Epithelial cell of prostate (primary cell): ENCODE results near the gene C2CD4C.
"Not testable (repeated sequence)": the region's sequence is repeated elsewhere in the genome, so short reads cannot be mapped to it uniquely, and the experiment has no call there.

Source experiments
- DNase-seq: peaks from one replicate; pipeline ENCODE4 v3.0.0-alpha.2; 2011; ENCODE audit warnings: low read depth, low spot score
- H3K27ac ChIP-seq: fragments of 450-650 bp; 2 replicates; pipeline ENCODE4 v1.5.1; 2017; ENCODE audit warnings: mild to moderate bottlenecking

The C2CD4C gene

GRCh38 chr19:418761-419671 lies 10.1 kb upstream of the C2CD4C start:
- no peak for DNase-seq
- no peak overlapping the region for H3K27ac ChIP-seq

- H3K27ac ChIP-seq, result no peak overlapping the region
- DNase-seq, result no peak
These were observed 7.5 kb upstream of the C2CD4C start for GRCh38 chr19:416416-416815.

GRCh38 chr19:415292-415691 lies 6.3 kb upstream of the C2CD4C start:
- no peak for DNase-seq
- no peak overlapping the region for H3K27ac ChIP-seq

- no peak for DNase-seq
These were observed 4.9 kb upstream of the C2CD4C start for GRCh38 chr19:413756-414420.

GRCh38 chr19:412356-413355 lies 3.7 kb upstream of the C2CD4C start:
- no peak overlapping the region for H3K27ac ChIP-seq
- DNase-seq, result no peak

More at GRCh38 chr19:413756-414420, 4.9 kb upstream of the C2CD4C start:
- H3K27ac ChIP-seq, result no peak overlapping the region

GRCh38 chr19:411723-412355 lies 2.9 kb upstream of the C2CD4C start:
- no peak for DNase-seq
- H3K27ac ChIP-seq, result no peak overlapping the region

GRCh38 chr19:411121-411722 lies 2.3 kb upstream of the C2CD4C start:
- DNase-seq, H3K27ac ChIP-seq: not testable (repeated sequence)

- no peak overlapping the region for H3K27ac ChIP-seq
- DNase-seq, result no peak
These were observed 1.4 kb upstream of the C2CD4C start for GRCh38 chr19:410243-410781.

GRCh38 chr19:409516-410242 lies 732 bp upstream of the C2CD4C start:
- no peak for DNase-seq
- H3K27ac ChIP-seq, result no peak overlapping the region

- no peak overlapping the region for H3K27ac ChIP-seq
- DNase-seq, result no peak
These were observed 476 bp downstream of the C2CD4C start for GRCh38 chr19:408441-408901.

GRCh38 chr19:407511-408440 lies 1.2 kb downstream of the C2CD4C start:
- DNase-seq, result no peak
- H3K27ac ChIP-seq, result no peak overlapping the region

GRCh38 chr19:406971-407510 lies 1.9 kb downstream of the C2CD4C start:
- no peak overlapping the region for H3K27ac ChIP-seq
- no peak for DNase-seq

- no peak overlapping the region for H3K27ac ChIP-seq
- no peak for DNase-seq
These were observed 2.7 kb downstream of the C2CD4C start for GRCh38 chr19:406135-406781.

- DNase-seq, result no peak
These were observed 3.6 kb downstream of the C2CD4C start for GRCh38 chr19:405121-405965.

GRCh38 chr19:403221-404027 lies 5.5 kb downstream of the C2CD4C start:
- H3K27ac ChIP-seq, result no peak overlapping the region
- DNase-seq, result no peak

More at GRCh38 chr19:405121-405965, 3.6 kb downstream of the C2CD4C start:
- no peak overlapping the region for H3K27ac ChIP-seq
